ENCODE measurements around the gene AAK1. TPM values are rescaled to one million over a fixed set of nuclear protein-coding genes. Genes with fewer than 3 reads are reported as not detected.

The AAK1 gene
- total RNA-seq, 2 experiments from 2014 or later = 114 to 115 TPM

DNA sequence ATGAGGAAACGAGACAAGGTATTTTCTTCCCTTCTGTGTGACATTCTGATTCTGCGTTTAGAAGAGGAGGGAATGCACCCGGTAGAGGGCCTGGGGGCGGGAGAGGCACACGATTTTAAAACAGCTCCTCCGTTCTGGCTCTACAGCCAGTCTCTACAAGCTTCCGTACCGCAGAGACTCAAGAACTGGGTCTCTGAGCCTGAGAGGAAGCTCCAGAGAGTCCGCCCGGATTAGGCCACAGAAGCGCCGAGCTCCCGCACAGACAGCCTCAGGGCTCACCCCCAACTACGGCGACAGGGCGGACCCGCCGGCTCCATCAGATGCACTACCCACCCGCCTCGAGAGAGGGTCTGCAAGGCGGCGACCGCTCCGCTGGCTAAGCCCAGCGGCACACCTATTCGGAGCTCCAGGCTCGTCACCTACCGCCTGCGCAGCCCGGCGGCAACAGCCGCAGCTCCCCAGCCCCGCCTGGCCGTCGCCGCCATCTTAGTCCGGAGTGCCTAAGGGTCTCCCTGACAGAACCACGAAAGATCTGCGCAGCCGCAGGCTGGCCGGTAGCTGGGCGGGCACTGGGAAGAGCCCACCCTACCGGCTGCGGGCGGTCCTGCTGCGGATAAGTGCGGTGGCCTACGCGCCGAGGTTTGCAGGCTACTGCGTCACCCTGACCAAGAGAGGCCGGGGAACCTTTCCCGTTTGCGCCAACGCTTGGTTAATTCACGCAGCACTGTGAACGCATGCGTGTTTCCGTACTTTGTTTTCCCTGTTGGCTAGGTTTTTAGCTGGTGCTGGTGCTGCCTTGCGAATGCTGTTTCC is 206.4 kb downstream of the AAK1 start, which contains the start of gene NFU1:
Gene NFU1, minus strand, starts transcription at position 498 of the 813 bp plus-strand sequence. Its CDS starts 13 bp downstream, at position 485.
- Mint-ChIP-seq H3K4me3 (peak within 1 kb of the TSS; percentile 97), H3K4me1 (ENCODE audit: low read depth) (peaks cover 28% of the 10 kb centered on the region), H3K27me3 (no peaks in the 10 kb centered on the region), H3K27ac (peak within 1 kb of the TSS; percentile 93), H3K9me3 (peaks cover 10% of the 10 kb centered on the region), H3K36me3 (ENCODE audit: low read depth) (peaks cover 14% of the 10 kb centered on the region)
- ChIA-PET POLR2A (interaction anchor here (0.6 to 2.5 kb wide), 15 partner anchors 8 to 128 kb away, joined by 3 to 25 read pairs (median 4); no protein-coding TSS in a partner anchor), CTCF (interaction anchor here (0.6 to 3.0 kb wide), 35 partner anchors 8 to 382 kb away, joined by 3 to 13 read pairs (median 4); no protein-coding TSS in a partner anchor)
- ATAC-seq = peak; percentile 94
- DNase-seq = peak; percentile 95
- intact Hi-C loops (cut with micrococcal nuclease) = no loop called here
- TF ChIP-seq, protein P1, sequence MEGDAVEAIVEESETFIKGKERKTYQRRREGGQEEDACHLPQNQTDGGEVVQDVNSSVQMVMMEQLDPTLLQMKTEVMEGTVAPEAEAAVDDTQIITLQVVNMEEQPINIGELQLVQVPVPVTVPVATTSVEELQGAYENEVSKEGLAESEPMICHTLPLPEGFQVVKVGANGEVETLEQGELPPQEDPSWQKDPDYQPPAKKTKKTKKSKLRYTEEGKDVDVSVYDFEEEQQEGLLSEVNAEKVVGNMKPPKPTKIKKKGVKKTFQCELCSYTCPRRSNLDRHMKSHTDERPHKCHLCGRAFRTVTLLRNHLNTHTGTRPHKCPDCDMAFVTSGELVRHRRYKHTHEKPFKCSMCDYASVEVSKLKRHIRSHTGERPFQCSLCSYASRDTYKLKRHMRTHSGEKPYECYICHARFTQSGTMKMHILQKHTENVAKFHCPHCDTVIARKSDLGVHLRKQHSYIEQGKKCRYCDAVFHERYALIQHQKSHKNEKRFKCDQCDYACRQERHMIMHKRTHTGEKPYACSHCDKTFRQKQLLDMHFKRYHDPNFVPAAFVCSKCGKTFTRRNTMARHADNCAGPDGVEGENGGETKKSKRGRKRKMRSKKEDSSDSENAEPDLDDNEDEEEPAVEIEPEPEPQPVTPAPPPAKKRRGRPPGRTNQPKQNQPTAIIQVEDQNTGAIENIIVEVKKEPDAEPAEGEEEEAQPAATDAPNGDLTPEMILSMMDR (IDR thresholded peaks at IDR 0.05) = peak; percentile 36

DNA sequence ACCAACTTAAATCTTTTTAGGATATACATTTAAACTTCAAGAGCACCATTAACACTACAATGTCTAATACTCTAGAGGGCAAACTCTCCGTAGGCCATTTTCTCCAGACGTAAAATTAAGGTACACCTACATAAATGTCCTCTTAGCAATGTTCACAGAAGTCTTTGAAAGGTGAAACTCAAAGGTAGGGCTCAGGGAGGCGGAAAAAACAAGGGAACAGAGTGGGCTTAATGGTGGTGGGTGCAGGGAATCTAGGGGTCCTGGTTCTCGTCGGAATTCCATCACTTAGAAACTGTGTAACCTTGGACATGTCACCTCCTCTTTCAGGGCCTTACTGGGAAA is 207.0 kb downstream of the AAK1 start:
- ChIA-PET CTCF (interaction anchor here (0.9 to 3.0 kb wide), 24 partner anchors 9 to 383 kb away, joined by 3 to 13 read pairs (median 4); no protein-coding TSS in a partner anchor), POLR2A (interaction anchor here (0.6 to 2.5 kb wide), 13 partner anchors 8 to 128 kb away, joined by 3 to 25 read pairs (median 4); no protein-coding TSS in a partner anchor)
- H3K4me3 Mint-ChIP-seq = peak overlapping the region; percentile 97
- H3K9me3 Mint-ChIP-seq = peaks cover 10% of the 10 kb centered on the region
- TF ChIP-seq, protein P1 (IDR thresholded peaks at IDR 0.05) = no peak
- peak; percentile 12 for DNase-seq
- no peaks in the 10 kb centered on the region for H3K27me3 Mint-ChIP-seq
- ATAC-seq = no peak
- peak overlapping the region; percentile 93 for H3K27ac Mint-ChIP-seq
- H3K4me1 Mint-ChIP-seq (ENCODE audit: low read depth) = peaks cover 28% of the 10 kb centered on the region
- intact Hi-C loops (cut with micrococcal nuclease) = no loop called here
- H3K36me3 Mint-ChIP-seq (ENCODE audit: low read depth) = peaks cover 14% of the 10 kb centered on the region

DNA sequence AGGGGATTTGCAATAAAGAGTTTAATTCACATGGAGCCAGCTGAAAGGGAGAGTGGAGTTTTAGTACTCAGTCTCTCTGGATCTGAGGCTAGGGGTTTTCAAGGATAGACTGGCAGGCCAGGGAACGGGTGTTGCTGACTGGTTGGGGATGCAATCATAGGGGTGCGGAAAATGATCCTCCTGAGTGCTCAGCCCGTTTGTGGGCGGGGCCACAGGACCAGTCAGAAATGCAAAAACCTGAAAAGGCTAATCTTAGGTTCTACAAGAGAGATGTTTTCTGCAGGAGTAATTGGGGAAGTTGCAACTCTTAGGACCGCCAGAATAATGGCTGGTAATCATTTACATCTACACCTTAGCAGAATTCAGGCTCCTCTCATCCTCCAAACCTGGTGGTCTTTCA is 208.8 kb downstream of the AAK1 start:
- Mint-ChIP-seq H3K27ac (no peak overlapping the region), H3K27me3 (no peaks in the 10 kb centered on the region), H3K36me3 (ENCODE audit: low read depth) (peaks cover 19% of the 10 kb centered on the region), H3K4me1 (ENCODE audit: low read depth) (peaks cover 28% of the 10 kb centered on the region), H3K4me3 (no peak overlapping the region), H3K9me3 (peaks cover 10% of the 10 kb centered on the region)
- ATAC-seq = no peak
- ChIA-PET POLR2A (no interaction called here), CTCF (no interaction called here)
- TF ChIP-seq, protein P1 (IDR thresholded peaks at IDR 0.05) = no peak
- intact Hi-C loops (cut with micrococcal nuclease) = no loop called here
- DNase-seq = no peak

DNA sequence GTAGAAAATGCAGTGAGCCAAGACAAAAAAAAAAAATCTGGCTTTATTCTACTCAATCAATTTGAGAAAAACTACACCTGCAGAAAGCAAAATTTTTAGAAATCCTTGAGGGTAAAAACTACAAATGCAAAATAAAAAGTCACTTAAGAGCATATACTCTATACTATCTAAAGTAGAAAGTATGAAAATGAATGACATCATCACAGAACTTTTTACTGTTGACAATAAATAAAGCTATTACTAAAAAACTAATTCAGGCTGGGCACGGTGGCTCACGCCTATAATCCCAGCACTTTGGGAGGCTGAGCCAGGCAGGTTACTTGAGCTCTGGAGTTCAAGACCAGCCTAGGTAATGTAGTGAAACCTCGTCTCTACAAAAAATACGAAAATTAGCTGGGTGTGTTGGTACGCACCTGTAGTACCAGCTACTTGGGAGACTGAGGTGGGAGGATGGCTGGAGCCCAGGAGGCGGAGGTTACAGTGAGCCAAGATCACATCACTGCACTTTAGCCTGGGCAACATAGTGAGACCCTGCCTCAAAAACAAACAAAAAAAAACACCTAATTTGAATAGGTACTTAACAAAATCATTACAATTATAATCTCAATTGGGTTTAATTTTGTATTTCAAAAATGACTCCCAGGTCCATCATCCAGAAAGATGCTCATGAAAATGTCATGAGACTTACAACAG is 213.9 kb downstream of the AAK1 start:
- CTCF ChIA-PET = interaction anchor here (1.2 kb wide), 1 partner anchor 8 kb away, joined by 4 read pairs; the partner anchor contains the start of gene NFU1
- DNase-seq (no peak), ATAC-seq (no peak)
- Mint-ChIP-seq H3K36me3 (ENCODE audit: low read depth) (peaks cover 11% of the 10 kb centered on the region), H3K4me3 (no peak overlapping the region), H3K27ac (no peak overlapping the region), H3K27me3 (no peaks in the 10 kb centered on the region), H3K4me1 (ENCODE audit: low read depth) (peaks cover 4% of the 10 kb centered on the region), H3K9me3 (no peaks in the 10 kb centered on the region)
- POLR2A ChIA-PET = interaction anchor here (1.7 to 2.0 kb wide), 2 partner anchors 8 to 31 kb away, joined by 4 to 9 read pairs; partner anchors contain the start of gene NFU1
- TF ChIP-seq, protein P1 (IDR thresholded peaks at IDR 0.05) = no peak
- intact Hi-C loops (cut with micrococcal nuclease) = no loop called here
